A673 (cell line): ENCODE data around the gene KLRD1. TPM values are rescaled to one million over a fixed set of nuclear protein-coding genes. Genes with fewer than 3 reads are reported as not detected.

Source experiments
- BruUV-seq: library from RNA; stranded (reverse); fragments of 400-500 nt; replicated peaks from 2 replicates; lab custom pipeline; 2021; lab: Mats Ljungman, UMichigan
- CTCF ChIA-PET: fragments of 300-600 bp; sonication (Branson Sonifier 250); formaldehyde crosslinking; loops from one replicate; lab custom pipeline; 2022; ENCODE audit warnings: antibody characterized with exemption; lab: Charles Lee
- POLR2A ChIA-PET: fragments of 300-600 bp; sonication (Branson Sonifier 250); formaldehyde crosslinking; loops from one replicate; lab custom pipeline; 2022; ENCODE audit warnings: antibody characterized with exemption; ENCODE audit not compliant: low non-redundant PET; lab: Charles Lee
- DNase-seq: peaks from one replicate; pipeline ENCODE4 v3.0.0-alpha.2; 2015; ENCODE audit warnings: low spot score
- H3K27ac ChIP-seq: fragments of 200-600 bp; sonication (generic); 2 replicates; pipeline ENCODE4 v1.5.1; 2016; ENCODE audit warnings: mixed run types, low read depth, mild to moderate bottlenecking, mixed read lengths, antibody characterized with exemption, low read length; ENCODE audit not compliant: poor library complexity, severe bottlenecking
- H3K27me3 ChIP-seq: fragments of 200-600 bp; sonication (generic); replicated peaks from 2 replicates; pipeline ENCODE4 v1.6.1; 2017; ENCODE audit warnings: mixed run types, low read depth, mild to moderate bottlenecking, mixed read lengths, antibody characterized with exemption, low read length; ENCODE audit not compliant: insufficient read depth, poor library complexity
- H3K36me3 ChIP-seq: fragments of 200-600 bp; sonication (generic); 2 replicates; pipeline ENCODE4 v1.6.1; 2016; ENCODE audit warnings: mixed run types, mild to moderate bottlenecking, mixed read lengths, antibody characterized with exemption, low read length; ENCODE audit not compliant: insufficient read depth, poor library complexity, severe bottlenecking
- H3K4me1 ChIP-seq: fragments of 200-600 bp; sonication (generic); 2 replicates; pipeline ENCODE4 v1.6.1; 2017; ENCODE audit warnings: mixed run types, mild to moderate bottlenecking, mixed read lengths, antibody characterized with exemption, low read length; ENCODE audit not compliant: insufficient read depth, poor library complexity, severe bottlenecking
- H3K4me3 ChIP-seq: fragments of 200-600 bp; sonication (generic); 2 replicates; pipeline ENCODE4 v1.5.1; 2016; ENCODE audit warnings: low read depth, mixed run types, mild to moderate bottlenecking, mixed read lengths, low read length; ENCODE audit not compliant: poor library complexity, severe bottlenecking
- H3K9me3 ChIP-seq: fragments of 200-600 bp; sonication (generic); 2 replicates; pipeline ENCODE4 v1.6.1; 2016; ENCODE audit warnings: mixed run types, low read depth, mild to moderate bottlenecking, mixed read lengths, antibody characterized with exemption, low read length; ENCODE audit not compliant: poor library complexity, severe bottlenecking
- CTCF ChIP-seq: fragments of 300-800, 200-600 bp; sonication (generic); conservative IDR thresholded peaks from 2 replicates; pipeline ENCODE4 v1.5.1; 2017; ENCODE audit warnings: low read depth, mild to moderate bottlenecking, antibody characterized with exemption, low read length, moderate library complexity, mixed read lengths
- EZH2 ChIP-seq: fragments of 200-600 bp; sonication (generic); IDR thresholded peaks from 2 replicates; pipeline ENCODE4 v1.6.1; 2017; ENCODE audit warnings: borderline replicate concordance, low read depth, mild to moderate bottlenecking, mixed read lengths, antibody characterized with exemption, low read length; ENCODE audit not compliant: poor library complexity, severe bottlenecking
- intact Hi-C: fragments of 100-400 bp; cut with micrococcal nuclease; formaldehyde crosslinking; loops from one replicate; pipeline ENCODE4 v1.10.0; 2022; ENCODE audit not compliant: unreplicated experiment
- total RNA-seq: library from RNA; stranded (reverse); gene quantifications from 2 replicates; pipeline ENCODE4 v1.2.3, GENCODE V29; 2021

Gene KLRD1
- total RNA-seq, 1 experiment from 2014 or later, result 0.02 TPM

GRCh38 chr12:10289005-10289754, 18.5 kb upstream of the KLRD1 start:
- Histone ChIP-seq H3K9me3 (no peaks in the 10 kb centered on the region), H3K27ac (no peak overlapping the region), H3K36me3 (no peaks in the 10 kb centered on the region), H3K27me3 (no peaks in the 10 kb centered on the region), H3K4me1 (no peaks in the 10 kb centered on the region), H3K4me3 (no peak overlapping the region)
- POLR2A ChIA-PET, result no interaction called here
- intact Hi-C loops, result no loop called here
- no peak for DNase-seq
- no TSS peak for BruUV-seq
- no peak for TF ChIP-seq EZH2
- no peak for TF ChIP-seq CTCF
- CTCF ChIA-PET, result no interaction called here

GRCh38 chr12:10291030-10291429, 16.6 kb upstream of the KLRD1 start:
- DNase-seq, result no peak
- intact Hi-C loops, result no loop called here
- no peak overlapping the region for H3K27ac ChIP-seq
- no peaks in the 10 kb centered on the region for H3K27me3 ChIP-seq
- TF ChIP-seq CTCF, result no peak
- TF ChIP-seq EZH2, result no peak
- no peaks in the 10 kb centered on the region for H3K9me3 ChIP-seq
- H3K36me3 ChIP-seq, result no peaks in the 10 kb centered on the region
- H3K4me3 ChIP-seq, result no peak overlapping the region
- POLR2A ChIA-PET, result no interaction called here
- CTCF ChIA-PET, result no interaction called here
- H3K4me1 ChIP-seq, result no peaks in the 10 kb centered on the region
- no TSS peak for BruUV-seq

GRCh38 chr12:10293151-10293550, 14.5 kb upstream of the KLRD1 start:
- POLR2A ChIA-PET, result no interaction called here
- BruUV-seq, result no TSS peak
- CTCF ChIA-PET, result no interaction called here

More at GRCh38 chr12:10293151-10293550, 14.5 kb upstream of the KLRD1 start:
- DNase-seq, result no peak
- no peaks in the 10 kb centered on the region for H3K9me3 ChIP-seq
- H3K4me3 ChIP-seq, result no peak overlapping the region
- no peaks in the 10 kb centered on the region for H3K27me3 ChIP-seq
- H3K27ac ChIP-seq, result no peak overlapping the region
- TF ChIP-seq CTCF (no peak), EZH2 (no peak)
- H3K36me3 ChIP-seq, result no peaks in the 10 kb centered on the region
- H3K4me1 ChIP-seq, result no peaks in the 10 kb centered on the region
- intact Hi-C loops, result no loop called here
